Heart left ventricle (tissue), 16 donors: ENCODE results near the gene RNF13. TPM values are rescaled to one million over a fixed set of nuclear protein-coding genes. Genes with fewer than 3 reads are reported as not detected.

ENCODE experiments used
- ATAC-seq, 4 donors: fragments of 200-7000 bp; cut with Tn5 transposase; one replicate each; pipeline ENCODE4 v1.9.1; 2020 to 2022; ENCODE audit warnings: moderate library complexity in 4 of 4, mild to moderate bottlenecking in 3 of 4, moderate number of reproducible peaks in 1 of 4
- DNase-seq, 5 donors: peaks; one replicate each; pipeline ENCODE4 v3.0.0-alpha.2; 2020
- H3K27ac ChIP-seq, 12 donors: fragments of 200-600 bp; sonication (generic) in 4 of 12; one replicate each; pipeline versions ENCODE4 v1.5.0 to v1.8.0; 2016 to 2022; ENCODE audit warnings: mild to moderate bottlenecking in 2 of 12
- H3K27me3 ChIP-seq, 9 donors: fragments of 200-600 bp; sonication (generic) in 2 of 9; one replicate each; pipeline versions ENCODE4 v1.5.1 to v1.8.0; 2016 to 2022; ENCODE audit warnings: mild to moderate bottlenecking in 3 of 9
- H3K36me3 ChIP-seq, 9 donors: fragments of 200-600 bp; sonication (generic) in 2 of 9; one replicate each; pipeline versions ENCODE4 v1.5.0 to v1.8.0; 2018 to 2022; ENCODE audit warnings: mild to moderate bottlenecking in 2 of 9
- H3K4me1 ChIP-seq, 12 donors: fragments of 200-600 bp; sonication (generic) in 4 of 12; one replicate each; pipeline versions ENCODE4 v1.5.0 to v1.8.0; 2016 to 2022; ENCODE audit warnings: mild to moderate bottlenecking in 3 of 12
- H3K4me3 ChIP-seq, 12 donors: fragments of 200-600 bp; sonication (generic) in 4 of 12; one replicate each; pipeline versions ENCODE4 v1.5.0 to v1.8.0; 2017 to 2022; ENCODE audit warnings: mild to moderate bottlenecking in 9 of 12, moderate library complexity in 4 of 12
- H3K9me3 ChIP-seq, 12 donors: fragments of 200-600 bp; sonication (generic) in 4 of 12; one replicate each; pipeline versions ENCODE4 v1.5.0 to v1.8.0; 2016 to 2022; ENCODE audit warnings: mild to moderate bottlenecking in 1 of 12
- POLR2A ChIP-seq, 2 donors: fragments of 450-650 bp; IDR thresholded peaks; one replicate each; pipeline ENCODE4 v1.6.1; 2017; ENCODE audit warnings: antibody characterized with exemption in 2 of 2, mild to moderate bottlenecking in 2 of 2, moderate library complexity in 2 of 2
- WGBS, 4 donors: extraction: QIAGEN DNeasy Blood & Tissue Kit in 2 of 4; methylation state at CpG; one replicate each; pipeline versions ENCODE4 v1.1.5 to v1.1.7; 2013 to 2018; 5-methylcytosine and 5-hydroxymethylcytosine counted together
- intact Hi-C, 10 donors: fragments of 100-400 bp; cut with DNase I; formaldehyde crosslinking; loops; one replicate each; pipeline versions ENCODE4 v1.11.1 to v1.14.2; 2022
- polyA plus RNA-seq, 2 donors: library from polyadenylated mRNA; stranded (reverse); fragments of 200-250 nt; gene quantifications; one replicate each; pipeline ENCODE4 v1.2.3, GENCODE V29; 2013
- total RNA-seq, 9 donors: library from RNA; depleted of rRNA in 2 of 9; stranded (reverse); fragments of >200 nt in 2 of 9; fragmentation: NEBNext Ultra II Directional in 3 of 9; extraction: Animal tissue kit (Norgen Biotek cat#: 25700) in 3 of 9; gene quantifications; one replicate each; pipeline versions ENCODE4 v1.1.0 to v1.2.4, GENCODE V29; 2016 to 2023
- TF ChIP-seq, protein P1 (sequence below), 12 donors: fragments of 200-600 bp; sonication (generic) in 4 of 12; IDR thresholded peaks; one replicate each; pipeline versions ENCODE4 v1.5.0 to v1.8.0; 2018 to 2022; ENCODE audit warnings: antibody characterized with exemption in 12 of 12, mild to moderate bottlenecking in 5 of 12
- donor health status: ischemic (EF 13 %, LVEDD 7.1; RV severe dilation, severe dysfunction).
- donor health status: healthy with polysubstance abuse.
- donor health status: DM: no; HTN: yes; CAD: no.
- donor health status: DM: no; HTN: no; CAD: no.
- donor health status: ischemic (EF 25% LVEDD 6.9; RV normal size, moderate dysfunction).
- donor health status: ischemic (EF 25% LVEDD 5.7; RV mildly dilated, moderate dysfunction).
- donor health status: healthy.
- donor health status: DM: yes; HTN: yes; CAD: no.
- donor health status: ischemic (EF 35%, LVEDD 5.7; RV mildly dilated, moderate dysfunction).
- donor health status: nonischemic (EF 11% LVEDD 7.7; RV severe dilation, severe dysfunction).
- donor health status: DM: yes; HTN: yes; CAD: no.
- donor health status: PGD.
- donor health status: ischemic (EF 29% LVEDD 5.4; RV normal size, mild dysfunction).
- donor health status: nonischemic (EF 23%, LVEDD 6.1; RV moderate dilation, normal function).

Gene RNF13
- total and polyA plus RNA-seq, 11 donors: 21.4 to 77.6 (median 55.1) TPM

DNA sequence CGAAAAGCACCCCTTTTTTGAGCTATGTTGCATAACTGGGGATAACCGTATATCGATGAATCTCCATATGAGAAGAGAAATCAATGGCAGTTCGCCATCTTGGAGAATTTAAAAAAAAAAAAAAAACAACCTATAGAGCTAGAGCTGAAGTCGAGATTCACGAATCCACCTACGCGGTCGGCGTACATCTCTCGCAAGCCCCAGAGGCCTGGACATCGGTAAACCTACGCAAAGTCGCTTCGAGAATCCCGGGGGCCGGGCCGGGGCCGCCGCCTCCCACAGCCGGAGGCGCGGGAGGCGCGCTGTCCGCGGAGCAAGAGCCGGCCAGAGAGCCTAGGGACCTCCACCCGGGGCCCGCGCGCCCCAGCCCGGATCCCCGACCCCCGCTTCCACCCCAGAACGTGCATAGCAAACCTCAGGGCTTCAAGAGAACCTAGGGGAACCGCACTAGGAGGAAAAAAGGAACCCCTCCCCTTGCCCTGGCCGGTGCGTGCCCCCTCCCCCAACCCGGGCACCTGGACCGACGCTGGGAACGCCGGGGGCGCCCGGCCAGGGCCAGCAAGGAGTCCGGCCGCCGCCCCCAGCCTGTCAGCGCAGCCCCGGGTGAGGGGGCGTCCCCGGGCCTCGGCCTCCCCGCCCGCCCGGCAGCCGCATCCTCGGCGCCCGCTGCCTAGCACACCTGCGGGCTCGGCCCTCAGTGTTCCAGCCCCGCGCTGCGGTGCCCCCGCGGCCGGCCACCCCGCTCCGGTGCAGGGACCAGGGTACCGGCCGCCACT, 157.1 kb downstream of the RNF13 start:
- intact Hi-C loops: loop anchor here (2.0 to 10.0 kb wide), 14 partner anchors 88 to 527 kb away; partner anchors contain the start of gene TSC22D2 (in 2 of the 10)

GRCh38 chr3:149970716-149971402, 157.8 kb downstream of the RNF13 start, which contains the start of gene PFN2:
TSS of gene PFN2 (minus strand) at chr3:149970895. CDS start at chr3:149970856, 39 bp downstream.
- Histone ChIP-seq H3K4me1 (peaks cover 0 to 43% (median 13%) of the 10 kb centered on the region in 12 donors), H3K4me3 (peak within 1 kb of the TSS; percentile 62 to 93 (median 82)), H3K36me3 (peaks cover 0 to 9% (median 0%) of the 10 kb centered on the region in 9 donors), H3K27ac (peak within 1 kb of the TSS; percentile 73 to 97 (median 90)), H3K9me3 (no peaks in the 10 kb centered on the region), H3K27me3 (peaks cover 0 to 16% (median 0%) of the 10 kb centered on the region in 9 donors)
- TF ChIP-seq, protein P1, sequence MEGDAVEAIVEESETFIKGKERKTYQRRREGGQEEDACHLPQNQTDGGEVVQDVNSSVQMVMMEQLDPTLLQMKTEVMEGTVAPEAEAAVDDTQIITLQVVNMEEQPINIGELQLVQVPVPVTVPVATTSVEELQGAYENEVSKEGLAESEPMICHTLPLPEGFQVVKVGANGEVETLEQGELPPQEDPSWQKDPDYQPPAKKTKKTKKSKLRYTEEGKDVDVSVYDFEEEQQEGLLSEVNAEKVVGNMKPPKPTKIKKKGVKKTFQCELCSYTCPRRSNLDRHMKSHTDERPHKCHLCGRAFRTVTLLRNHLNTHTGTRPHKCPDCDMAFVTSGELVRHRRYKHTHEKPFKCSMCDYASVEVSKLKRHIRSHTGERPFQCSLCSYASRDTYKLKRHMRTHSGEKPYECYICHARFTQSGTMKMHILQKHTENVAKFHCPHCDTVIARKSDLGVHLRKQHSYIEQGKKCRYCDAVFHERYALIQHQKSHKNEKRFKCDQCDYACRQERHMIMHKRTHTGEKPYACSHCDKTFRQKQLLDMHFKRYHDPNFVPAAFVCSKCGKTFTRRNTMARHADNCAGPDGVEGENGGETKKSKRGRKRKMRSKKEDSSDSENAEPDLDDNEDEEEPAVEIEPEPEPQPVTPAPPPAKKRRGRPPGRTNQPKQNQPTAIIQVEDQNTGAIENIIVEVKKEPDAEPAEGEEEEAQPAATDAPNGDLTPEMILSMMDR (IDR thresholded peaks at IDR 0.05): peak in 1 of 12 donors; percentile 2
- no peak for TF ChIP-seq POLR2A (IDR thresholded peaks at IDR 0.05)
- 0 to 1% (median 1%) methylated on average over 20 to 102 of the region's 102 CpGs for WGBS, 4 donors
- intact Hi-C loops: loop anchor here in 4 of 10 donors (2.0 to 10.0 kb wide), 4 partner anchors 91 to 438 kb away; partner anchors contain the start of gene TSC22D2 (in 1 of the 4)
- peak; percentile 29 to 87 (median 68) for ATAC-seq
- peak; percentile 71 to 85 (median 79) for DNase-seq

More for the DNA sequence above, 157.1 kb downstream of the RNF13 start:
- H3K36me3 ChIP-seq: peaks cover 0 to 13% (median 2%) of the 10 kb centered on the region in 9 donors
- WGBS, 4 donors: 0 to 1% (median 0%) methylated on average over 40 to 73 of the region's 73 CpGs
- peak overlapping the region; percentile 62 to 93 (median 82) for H3K4me3 ChIP-seq
- H3K9me3 ChIP-seq: no peaks in the 10 kb centered on the region
- ATAC-seq (peak in 3 of 4 donors; percentile 70 to 77 (median 76)), DNase-seq (peak; percentile 80 to 88 (median 82))
- TF ChIP-seq, protein P1 (IDR thresholded peaks at IDR 0.05): no peak
- TF ChIP-seq POLR2A (IDR thresholded peaks at IDR 0.05): no peak
- peaks cover 0 to 16% (median 0%) of the 10 kb centered on the region in 9 donors for H3K27me3 ChIP-seq
- peak overlapping the region; percentile 73 to 97 (median 90) for H3K27ac ChIP-seq
- peaks cover 0 to 47% (median 13%) of the 10 kb centered on the region in 12 donors for H3K4me1 ChIP-seq

DNA sequence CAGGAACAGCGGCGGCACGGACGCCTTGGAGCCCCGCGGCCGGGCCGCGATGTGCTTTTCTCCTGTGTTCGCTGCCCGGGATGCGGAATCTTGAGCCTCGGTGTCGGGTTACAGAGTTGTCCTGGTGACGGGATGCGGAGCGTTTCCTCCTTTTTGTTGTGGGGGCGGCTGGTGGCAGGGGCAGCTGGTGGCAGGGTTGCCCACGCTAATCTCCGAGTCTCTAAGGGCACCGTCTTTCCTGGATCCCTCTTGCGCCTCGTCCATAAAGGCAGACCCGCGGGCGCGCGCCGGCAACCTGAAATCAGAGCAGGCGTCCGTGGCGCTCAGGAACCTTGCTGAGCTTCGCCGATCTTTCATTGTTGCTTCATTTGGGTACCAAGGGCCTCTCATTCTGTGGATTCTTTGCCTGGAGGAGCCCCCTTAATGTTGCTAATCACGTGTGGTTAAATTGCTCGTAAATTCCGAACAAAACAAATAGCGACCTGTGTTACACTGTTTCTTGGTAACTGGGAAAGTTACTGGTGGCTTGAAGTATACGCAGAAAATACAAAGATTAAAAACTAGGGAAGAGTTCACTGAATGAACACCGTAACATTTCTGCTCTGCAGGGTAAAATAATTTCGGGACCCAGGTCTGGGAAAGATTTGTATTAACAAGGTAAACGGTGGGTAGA, 158.5 kb downstream of the RNF13 start:
- WGBS, 4 donors: 1 to 3% (median 2%) methylated on average over 21 to 42 of the region's 42 CpGs
- H3K4me3 ChIP-seq: peak overlapping the region; percentile 62 to 93 (median 82)
- peak overlapping the region; percentile 73 to 97 (median 90) for H3K27ac ChIP-seq
- DNase-seq: peak in 4 of 5 donors; percentile 58 to 68 (median 63)
- intact Hi-C loops: loop anchor here in 4 of 10 donors (2.0 to 10.0 kb wide), 4 partner anchors 91 to 437 kb away; partner anchors contain the start of gene TSC22D2 (in 1 of the 4)
- H3K27me3 ChIP-seq: peaks cover 0 to 16% (median 0%) of the 10 kb centered on the region in 9 donors
- TF ChIP-seq POLR2A (IDR thresholded peaks at IDR 0.05): peak in 1 of 2 donors; percentile 42
- TF ChIP-seq, protein P1 (IDR thresholded peaks at IDR 0.05): no peak
- H3K9me3 ChIP-seq: no peaks in the 10 kb centered on the region
- peaks cover 0 to 41% (median 13%) of the 10 kb centered on the region in 12 donors for H3K4me1 ChIP-seq
- ATAC-seq: peak; percentile 25 to 62 (median 43)
- H3K36me3 ChIP-seq: peaks cover 0 to 2% (median 0%) of the 10 kb centered on the region in 9 donors
